Activated gamma-delta T cell treated with anti-CD3 and anti-CD28 coated beads, Interleukin-2, amount 50 U/mL, for 16 hours (primary cell): Measurements from ENCODE around the gene CNOT1.
"Not testable (repeated sequence)": the region's sequence is repeated elsewhere in the genome, so short reads cannot be mapped to it uniquely, and the experiment has no call there.

Source experiments
- DNase-seq: peaks from one replicate; pipeline ENCODE4 v3.0.0-alpha.2; 2020; ENCODE audit warnings: low read depth

The CNOT1 gene

GRCh38 chr16:58638148-58639036, 8.8 kb upstream of the CNOT1 start:
- DNase-seq: no peak

- not testable (repeated sequence) for DNase-seq
These were observed 7.4 kb upstream of the CNOT1 start for GRCh38 chr16:58637021-58637420.

GRCh38 chr16:58636466-58636865, 6.8 kb upstream of the CNOT1 start:
- no peak for DNase-seq

GRCh38 chr16:58635502-58635901, 5.9 kb upstream of the CNOT1 start:
- DNase-seq: no peak

- no peak for DNase-seq
These were observed 4.7 kb upstream of the CNOT1 start for GRCh38 chr16:58634265-58634802.

GRCh38 chr16:58628845-58629732, 537 bp downstream of the CNOT1 start:
- peak; percentile 30 for DNase-seq

GRCh38 chr16:58624209-58624608, 5.4 kb downstream of the CNOT1 start:
- no peak for DNase-seq

- no peak for DNase-seq
These were observed 9.2 kb downstream of the CNOT1 start for GRCh38 chr16:58620396-58620795.

GRCh38 chr16:58615280-58615679, 14.3 kb downstream of the CNOT1 start:
- DNase-seq: no peak

GRCh38 chr16:58614860-58615259, 14.8 kb downstream of the CNOT1 start:
- no peak for DNase-seq

GRCh38 chr16:58614212-58614611, 15.4 kb downstream of the CNOT1 start:
- DNase-seq: no peak

GRCh38 chr16:58612965-58613364, 16.7 kb downstream of the CNOT1 start:
- DNase-seq: not testable (repeated sequence)

GRCh38 chr16:58608601-58609136, 21.0 kb downstream of the CNOT1 start:
- no peak for DNase-seq

GRCh38 chr16:58605562-58605961, 24.1 kb downstream of the CNOT1 start:
- no peak for DNase-seq

GRCh38 chr16:58591083-58591482, 38.5 kb downstream of the CNOT1 start:
- no peak for DNase-seq

GRCh38 chr16:58589326-58589905, 40.2 kb downstream of the CNOT1 start:
- no peak for DNase-seq

GRCh38 chr16:58588406-58588805, 41.2 kb downstream of the CNOT1 start:
- DNase-seq: no peak

GRCh38 chr16:58586340-58587030, 43.1 kb downstream of the CNOT1 start:
- DNase-seq: no peak

- DNase-seq: no peak
These were observed 44.7 kb downstream of the CNOT1 start for GRCh38 chr16:58584831-58585505.

- no peak for DNase-seq
These were observed 46.5 kb downstream of the CNOT1 start for GRCh38 chr16:58582971-58583765.
